Naive thymus-derived CD8-positive, alpha-beta T cell (primary cell): ENCODE measurements around the gene GAL3ST3. TPM values are rescaled to one million over a fixed set of nuclear protein-coding genes. Genes with fewer than 3 reads are reported as not detected.
"Not testable (repeated sequence)": the region's sequence is repeated elsewhere in the genome, so short reads cannot be mapped to it uniquely, and the experiment has no call there.

Experiments
- ATAC-seq, 2 donors: fragments of 150-1000 bp; cut with Tn5 transposase in 1 of 2; sonication (Bioruptor Pico), chemical (Tn5 transposase) in 1 of 2; 1 replicate in 1 of 2; 2 replicates in 1 of 2; pipeline ENCODE4 v1.10.0; 2021; ENCODE audit warnings: mild to moderate bottlenecking in 2 of 2, moderate library complexity in 2 of 2
- POLR2A ChIA-PET: fragments of 350-600 bp; sonication (Branson Sonifier 250); formaldehyde crosslinking; loops from one replicate; lab custom pipeline; 2021; ENCODE audit warnings: antibody characterized with exemption; lab: Charles Lee
- DNase-seq, 10 donors: peaks; one replicate each; pipeline versions ENCODE4 v3.0.0 to v3.0.0-alpha.2; 2020 to 2022
- H3K27ac Mint-ChIP-seq, 10 donors: one replicate each; pipeline ENCODE4 v1.8.0; 2020 to 2022; ENCODE audit warnings: mild to moderate bottlenecking in 10 of 10, mixed read lengths in 10 of 10, moderate library complexity in 4 of 10, inconsistent platforms in 1 of 10
- H3K27me3 Mint-ChIP-seq, 5 donors: one replicate each; pipeline ENCODE4 v1.8.0; 2021 to 2022; ENCODE audit warnings: mixed read lengths in 5 of 5
- H3K36me3 Mint-ChIP-seq, 3 donors: one replicate each; pipeline ENCODE4 v1.8.0; 2020 to 2022; ENCODE audit warnings: mixed read lengths in 3 of 3, mild to moderate bottlenecking in 2 of 3, inconsistent platforms in 1 of 3
- H3K4me1 Mint-ChIP-seq, 4 donors: one replicate each; pipeline ENCODE4 v1.8.0; 2021 to 2022; ENCODE audit warnings: mixed read lengths in 4 of 4
- H3K4me3 Mint-ChIP-seq, 10 donors: one replicate each; pipeline ENCODE4 v1.8.0; 2020 to 2022; ENCODE audit warnings: mild to moderate bottlenecking in 10 of 10, mixed read lengths in 10 of 10, moderate library complexity in 6 of 10, inconsistent platforms in 1 of 10
- H3K9me3 Mint-ChIP-seq, 9 donors: one replicate each; pipeline ENCODE4 v1.8.0; 2020 to 2022; ENCODE audit warnings: mixed read lengths in 9 of 9, mild to moderate bottlenecking in 3 of 9, inconsistent platforms in 1 of 9, moderate library complexity in 1 of 9
- polyA plus RNA-seq, 3 donors: library from polyadenylated mRNA; unstranded; fragments of 300-500 nt; fragmentation: Illumina TruSeq; gene quantifications; one replicate each; pipeline ENCODE4 v1.2.3, GENCODE V29; 2021
- total RNA-seq, 8 experiments: library from RNA in 2 of 8; stranded (reverse) in 2 of 8; gene quantifications; one replicate each; pipeline ENCODE4 v1.2.3 and lab custom pipeline; 2021 to 2026

The GAL3ST3 gene
- total and polyA plus RNA-seq, 5 experiments from 2014 or later: 0.27 TPM; not detected in 4

- peaks cover 0 to 4% (median 2%) of the 10 kb centered on the region in 4 donors for H3K4me1 Mint-ChIP-seq
- H3K36me3 Mint-ChIP-seq: no peaks in the 10 kb centered on the region
- H3K4me3 Mint-ChIP-seq: peak within 1 kb of the TSS in 5 of 10 donors; percentile 29 to 69 (median 43)
- H3K27ac Mint-ChIP-seq: peak within 1 kb of the TSS in 1 of 10 donors; percentile 56
- no peaks in the 10 kb centered on the region for H3K9me3 Mint-ChIP-seq
- DNase-seq (peak in 2 of 10 donors; percentile 16 to 54), ATAC-seq (peak; percentile 39 to 74)
- H3K27me3 Mint-ChIP-seq: peaks cover 1 to 15% (median 10%) of the 10 kb centered on the region in 5 donors
- POLR2A ChIA-PET: interaction anchor here (0.6 to 1.4 kb wide), 6 partner anchors 9 to 363 kb away, joined by 3 to 6 read pairs (median 4); partner anchors contain the start of genes BANF1, EIF1AD and SF3B2
Measured at GRCh38 chr11:66011785-66012303, 37.1 kb downstream of the GAL3ST3 start, which contains the start of gene CST6. Gene CST6, plus strand, starts transcription at chr11:66012008. Its CDS starts 37 bp downstream, at chr11:66012045.

- DNase-seq (no peak), ATAC-seq (no peak)
- H3K4me1 Mint-ChIP-seq: peaks cover 0 to 4% (median 2%) of the 10 kb centered on the region in 4 donors
- POLR2A ChIA-PET: interaction anchor here (0.6 to 1.4 kb wide), 4 partner anchors 9 to 362 kb away, joined by 3 to 6 read pairs (median 4); partner anchors contain the start of genes BANF1, EIF1AD and SF3B2
- no peaks in the 10 kb centered on the region for H3K36me3 Mint-ChIP-seq
- no peak overlapping the region for H3K27ac Mint-ChIP-seq
- H3K4me3 Mint-ChIP-seq: peak overlapping the region in 2 of 10 donors; percentile 26 to 51
- no peaks in the 10 kb centered on the region for H3K9me3 Mint-ChIP-seq
- peaks cover 1 to 15% (median 10%) of the 10 kb centered on the region in 5 donors for H3K27me3 Mint-ChIP-seq
Measured at GRCh38 chr11:66011239-66011784, 37.6 kb downstream of the GAL3ST3 start.

DNA sequence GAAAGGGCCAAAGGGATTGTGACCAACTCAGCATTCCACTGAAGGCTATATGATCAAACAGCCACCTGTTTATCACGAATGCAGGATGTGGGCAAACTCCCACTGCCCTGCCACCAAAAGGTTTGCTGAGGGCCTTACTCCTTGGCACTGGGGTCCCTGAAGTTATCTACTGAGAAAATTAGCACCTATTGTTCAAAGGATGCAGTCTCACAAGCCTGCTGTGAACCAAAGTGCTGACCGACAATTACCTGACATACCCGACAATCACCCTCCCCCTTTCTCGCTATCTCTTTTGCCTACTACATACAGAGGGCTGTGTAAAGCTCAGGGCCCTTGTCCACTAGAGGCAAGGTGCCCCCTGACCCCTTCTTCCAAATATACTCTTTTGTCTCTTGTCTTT is 38.9 kb downstream of the GAL3ST3 start:
- ATAC-seq, H3K4me1 Mint-ChIP-seq, DNase-seq, POLR2A ChIA-PET, H3K4me3 Mint-ChIP-seq, H3K36me3 Mint-ChIP-seq, H3K9me3 Mint-ChIP-seq: not testable (repeated sequence)
- Mint-ChIP-seq H3K27me3 (peaks cover 1 to 15% (median 8%) of the 10 kb centered on the region in 5 donors), H3K27ac (peak overlapping the region in 2 of 10 donors; percentile 12 to 80)

DNA sequence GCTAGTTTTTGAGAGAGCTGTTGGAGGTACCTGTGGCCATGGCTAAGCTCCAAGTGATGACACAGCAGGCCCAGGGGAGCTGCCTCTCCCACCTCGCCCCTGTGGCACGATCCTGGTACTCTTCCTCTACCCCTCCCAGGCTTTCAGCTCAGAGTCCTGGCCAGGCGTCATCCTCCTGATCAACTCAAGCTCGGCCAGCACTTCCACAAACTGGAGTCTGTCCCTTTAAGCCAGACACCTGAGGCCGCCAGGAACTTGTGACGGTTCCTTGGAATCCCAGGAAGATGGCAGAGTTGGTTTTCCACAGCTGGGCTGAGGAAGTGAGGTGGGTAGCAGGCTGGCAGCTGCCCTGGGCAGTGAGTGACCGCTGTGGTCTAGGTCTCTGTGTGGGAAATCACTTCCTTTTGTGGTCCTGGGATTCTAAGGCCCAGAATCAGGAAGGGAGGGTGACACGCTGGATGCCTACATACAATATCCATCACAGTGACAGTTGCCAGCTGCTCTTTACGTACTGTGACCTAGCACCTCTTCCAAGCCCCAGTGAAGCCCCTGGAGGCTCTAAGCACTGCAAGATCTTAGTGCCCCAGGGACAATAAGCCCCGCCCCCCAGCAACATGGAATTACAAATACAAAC is 40.4 kb downstream of the GAL3ST3 start:
- DNase-seq (peak in 1 of 10 donors; percentile 41), ATAC-seq (no peak)
- POLR2A ChIA-PET: interaction anchor here (0.7 kb wide), 2 partner anchors 37 to 289 kb away, joined by 4 to 5 read pairs; no protein-coding TSS in a partner anchor
- H3K27me3 Mint-ChIP-seq: peaks cover 0 to 12% (median 0%) of the 10 kb centered on the region in 5 donors
- H3K9me3 Mint-ChIP-seq: no peaks in the 10 kb centered on the region
- no peak overlapping the region for H3K4me3 Mint-ChIP-seq
- peak overlapping the region in 2 of 10 donors; percentile 37 to 40 for H3K27ac Mint-ChIP-seq
- peaks cover 0 to 11% (median 5%) of the 10 kb centered on the region in 4 donors for H3K4me1 Mint-ChIP-seq
- H3K36me3 Mint-ChIP-seq: peaks cover 0 to 15% (median 3%) of the 10 kb centered on the region in 3 donors

- Mint-ChIP-seq H3K27me3 (peaks cover 0 to 8% (median 0%) of the 10 kb centered on the region in 5 donors), H3K36me3 (peaks cover 0 to 20% (median 3%) of the 10 kb centered on the region in 3 donors), H3K9me3 (no peaks in the 10 kb centered on the region), H3K4me1 (peaks cover 3 to 14% (median 8%) of the 10 kb centered on the region in 4 donors), H3K27ac (peak overlapping the region in 4 of 10 donors; percentile 36 to 66 (median 38)), H3K4me3 (peak overlapping the region in 1 of 10 donors; percentile 24)
- POLR2A ChIA-PET: no interaction called here
- ATAC-seq: no peak
- no peak for DNase-seq
Measured at GRCh38 chr11:66008095-66008467, 40.9 kb downstream of the GAL3ST3 start.

DNA sequence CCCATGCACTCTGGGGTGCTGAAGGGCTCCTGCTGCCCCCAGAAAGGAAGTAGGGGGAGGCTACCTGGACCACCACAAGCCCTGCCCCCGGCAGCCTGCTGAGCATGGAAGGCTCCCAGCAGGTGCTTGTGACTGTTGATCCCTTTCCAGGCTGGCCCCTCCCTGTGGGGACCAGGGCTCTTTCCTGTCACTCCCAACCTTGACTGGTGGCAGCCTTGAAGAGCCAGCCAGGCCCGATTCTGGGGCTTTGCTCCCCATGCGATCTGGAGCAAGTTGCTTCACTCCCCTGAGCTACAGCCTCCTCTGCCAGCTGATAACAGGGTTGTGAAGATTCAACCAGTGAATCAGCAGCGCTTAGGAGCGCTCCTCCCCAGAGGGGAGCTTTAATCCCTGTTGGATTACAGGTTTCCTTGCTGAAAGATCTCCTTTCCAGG is 41.7 kb downstream of the GAL3ST3 start:
- Mint-ChIP-seq H3K27ac (peak overlapping the region in 2 of 10 donors; percentile 35 to 43), H3K36me3 (peaks cover under 1 to 23% (median 3%) of the 10 kb centered on the region in 3 donors), H3K4me3 (no peak overlapping the region), H3K4me1 (peaks cover 5 to 19% (median 16%) of the 10 kb centered on the region in 4 donors), H3K9me3 (no peaks in the 10 kb centered on the region), H3K27me3 (peaks cover 0 to 4% (median 0%) of the 10 kb centered on the region in 5 donors)
- POLR2A ChIA-PET: no interaction called here
- DNase-seq (peak in 1 of 10 donors; percentile 26), ATAC-seq (no peak)

DNA sequence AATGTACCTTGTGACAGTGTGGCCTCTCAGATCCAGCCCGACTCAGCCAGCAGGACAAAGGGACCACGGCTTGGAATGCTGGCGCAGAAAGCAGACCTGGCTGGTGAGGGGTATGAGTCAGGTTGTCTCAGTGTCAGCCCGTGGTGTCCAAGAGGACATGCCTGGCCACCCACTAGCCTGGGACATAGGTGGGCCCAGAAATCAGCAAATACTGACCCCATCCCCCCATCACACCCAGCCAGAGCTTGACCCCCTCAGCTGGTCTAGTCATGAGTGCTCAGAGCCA is 42.1 kb downstream of the GAL3ST3 start:
- H3K4me1 Mint-ChIP-seq: peaks cover 9 to 23% (median 20%) of the 10 kb centered on the region in 4 donors
- POLR2A ChIA-PET: no interaction called here
- no peak overlapping the region for H3K27ac Mint-ChIP-seq
- no peak for DNase-seq
- no peaks in the 10 kb centered on the region for H3K9me3 Mint-ChIP-seq
- H3K4me3 Mint-ChIP-seq: no peak overlapping the region
- ATAC-seq: no peak
- peaks cover 0 to 4% (median 0%) of the 10 kb centered on the region in 5 donors for H3K27me3 Mint-ChIP-seq
- H3K36me3 Mint-ChIP-seq: peaks cover 3 to 27% (median 5%) of the 10 kb centered on the region in 3 donors

- H3K27me3 Mint-ChIP-seq: peaks cover 0 to 4% (median 0%) of the 10 kb centered on the region in 5 donors
- H3K4me3 Mint-ChIP-seq: peak overlapping the region in 1 of 10 donors; percentile 24
- H3K36me3 Mint-ChIP-seq: peaks cover 3 to 29% (median 6%) of the 10 kb centered on the region in 3 donors
Measured at GRCh38 chr11:66006134-66006890, 42.6 kb downstream of the GAL3ST3 start.

DNA sequence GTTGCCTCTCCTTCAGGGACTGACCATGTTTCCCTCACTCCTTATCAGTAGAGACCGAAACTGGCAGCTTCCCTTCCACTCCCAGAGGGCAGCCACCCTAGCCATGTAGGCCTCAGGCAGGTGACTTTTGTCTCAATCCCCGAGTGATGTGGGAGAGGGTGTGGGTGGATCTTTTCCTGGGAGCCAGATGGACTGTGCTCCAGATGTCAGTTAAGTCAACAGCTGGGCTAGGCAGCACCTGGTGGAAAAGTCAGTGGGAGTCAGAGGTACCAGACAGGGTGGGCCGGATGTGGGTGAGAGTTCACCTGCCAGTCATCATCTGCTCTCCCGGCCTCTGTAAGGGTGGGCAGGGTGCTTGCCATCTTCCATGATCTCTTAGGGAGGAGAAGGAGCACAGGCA is 44.8 kb downstream of the GAL3ST3 start:
- POLR2A ChIA-PET: no interaction called here

More at GRCh38 chr11:66006134-66006890, 42.6 kb downstream of the GAL3ST3 start:
- POLR2A ChIA-PET: interaction anchor here (0.6 kb wide), 1 partner anchor 28 kb away, joined by 4 read pairs; no protein-coding TSS in a partner anchor
- ATAC-seq (no peak), DNase-seq (peak in 1 of 10 donors; percentile 54)
- peak overlapping the region in 3 of 10 donors; percentile 32 to 74 (median 73) for H3K27ac Mint-ChIP-seq
- H3K4me1 Mint-ChIP-seq: peaks cover 11 to 27% (median 25%) of the 10 kb centered on the region in 4 donors
- H3K9me3 Mint-ChIP-seq: no peaks in the 10 kb centered on the region

DNA sequence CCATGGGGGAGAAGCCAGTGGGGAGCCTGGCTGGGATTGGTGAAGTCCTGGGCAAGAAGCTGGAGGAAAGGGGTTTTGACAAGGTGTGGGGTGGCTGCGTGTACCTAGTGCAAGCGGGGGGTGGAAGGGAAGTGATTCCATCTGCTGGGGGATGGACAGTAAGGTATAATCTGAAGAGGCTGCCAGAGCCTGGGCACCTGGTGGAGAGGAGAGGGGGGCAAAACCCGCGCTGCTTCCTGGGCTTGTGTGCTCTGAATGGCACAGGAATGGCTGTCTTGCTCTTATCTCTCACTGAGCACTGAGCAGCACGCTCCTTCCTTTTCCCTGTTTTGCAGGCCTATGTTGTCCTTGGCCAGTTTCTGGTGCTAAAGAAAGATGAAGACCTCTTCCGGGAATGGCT is 45.7 kb downstream of the GAL3ST3 start:
- DNase-seq (peak in 1 of 10 donors; percentile 62), ATAC-seq (no peak)
- Mint-ChIP-seq H3K27ac (peak overlapping the region; percentile 66 to 99 (median 89)), H3K4me3 (peak overlapping the region; percentile 81 to 100 (median 98)), H3K36me3 (peaks cover 5 to 50% (median 6%) of the 10 kb centered on the region in 3 donors), H3K27me3 (no peaks in the 10 kb centered on the region), H3K4me1 (peaks cover 12 to 47% (median 45%) of the 10 kb centered on the region in 4 donors), H3K9me3 (no peaks in the 10 kb centered on the region)
- POLR2A ChIA-PET: interaction anchor here (0.7 to 2.1 kb wide), 11 partner anchors 17 to 292 kb away, joined by 3 to 30 read pairs (median 5); partner anchors contain the start of genes CCDC85B, CFL1, KAT5 and MUS81

More for the DNA sequence above, 44.8 kb downstream of the GAL3ST3 start:
- H3K4me3 Mint-ChIP-seq: peak overlapping the region in 9 of 10 donors; percentile 25 to 100 (median 52)
- peaks cover 12 to 45% (median 41%) of the 10 kb centered on the region in 4 donors for H3K4me1 Mint-ChIP-seq
- H3K9me3 Mint-ChIP-seq: no peaks in the 10 kb centered on the region
- peaks cover 3 to 41% (median 6%) of the 10 kb centered on the region in 3 donors for H3K36me3 Mint-ChIP-seq
- ATAC-seq: no peak
- peak in 1 of 10 donors; percentile 54 for DNase-seq
- peak overlapping the region in 7 of 10 donors; percentile 31 to 71 (median 60) for H3K27ac Mint-ChIP-seq
- H3K27me3 Mint-ChIP-seq: no peaks in the 10 kb centered on the region

DNA sequence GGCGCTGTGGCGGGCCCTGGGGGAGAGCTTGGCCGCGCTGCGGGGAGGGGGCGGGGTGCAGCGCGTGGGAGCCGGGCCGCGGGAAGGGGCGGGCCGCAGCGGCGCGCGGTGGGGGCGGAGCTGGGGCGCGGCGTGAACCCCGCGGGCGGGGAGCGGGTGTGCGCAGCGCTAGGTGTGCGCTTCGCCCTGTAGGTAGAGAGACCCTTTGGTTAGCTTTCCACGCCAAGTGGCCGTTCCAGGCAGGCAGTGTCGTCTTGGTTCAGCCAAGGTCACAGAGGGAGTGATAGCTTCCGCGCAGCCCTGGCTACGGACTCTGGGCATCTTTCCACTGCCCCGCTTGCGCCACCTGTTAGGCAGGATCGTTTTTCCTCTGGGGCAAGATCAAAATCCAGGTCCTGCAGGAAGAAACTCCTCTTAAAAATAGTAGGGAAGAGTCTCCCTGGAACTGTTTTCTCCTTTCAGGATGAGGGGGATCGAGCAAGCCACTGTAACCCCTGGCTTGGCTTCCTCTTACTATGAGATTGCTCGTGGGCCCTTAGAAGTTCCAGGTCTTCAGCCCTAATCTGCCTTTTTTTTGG is 46.2 kb downstream of the GAL3ST3 start:
- Mint-ChIP-seq H3K36me3 (peaks cover 6 to 56% (median 6%) of the 10 kb centered on the region in 3 donors), H3K27ac (peak overlapping the region; percentile 98 to 100 (median 99)), H3K9me3 (no peaks in the 10 kb centered on the region), H3K4me1 (peaks cover 13 to 49% (median 47%) of the 10 kb centered on the region in 4 donors), H3K4me3 (peak overlapping the region; percentile 98 to 100 (median 99)), H3K27me3 (no peaks in the 10 kb centered on the region)
- DNase-seq (peak in 1 of 10 donors; percentile 80), ATAC-seq (peak; percentile 68 to 79)
- POLR2A ChIA-PET: interaction anchor here (0.7 to 2.1 kb wide), 24 partner anchors 9 to 462 kb away, joined by 3 to 30 read pairs (median 4); partner anchors contain the start of genes CCDC85B, CFL1, CST6 and FIBP
